Brain pericyte (primary cell): Measurements from ENCODE around the gene NMU.
"Not testable (repeated sequence)": the region's sequence is repeated elsewhere in the genome, so short reads cannot be mapped to it uniquely, and the experiment has no call there.

Experiments used
- DNase-seq: peaks from one replicate; pipeline ENCODE4 v3.0.0-alpha.2; 2012; ENCODE audit warnings: low read depth, low spot score

Gene NMU

DNA sequence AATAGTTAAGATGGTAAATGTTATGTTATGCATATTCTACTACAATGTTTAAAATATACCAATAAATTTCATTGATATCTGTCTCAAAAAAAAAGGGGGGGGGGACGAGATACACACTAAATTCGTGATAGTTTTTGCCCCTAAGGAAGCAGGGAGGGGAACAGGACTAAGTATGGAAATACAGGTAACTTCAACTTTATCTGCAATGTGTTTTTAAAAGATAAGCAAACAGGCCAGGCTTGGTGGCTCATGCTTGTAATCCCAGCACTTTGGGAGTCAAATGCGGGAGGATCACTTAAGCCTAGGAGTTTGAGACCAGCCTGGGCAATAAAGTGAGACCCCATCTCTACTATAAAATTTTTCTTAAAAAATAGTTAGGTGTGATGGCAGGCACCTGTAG is 76.0 kb downstream of the NMU start:
- no peak for DNase-seq

GRCh38 chr4:55554453-55555030 is 81.6 kb downstream of the NMU start:
- DNase-seq = no peak

DNA sequence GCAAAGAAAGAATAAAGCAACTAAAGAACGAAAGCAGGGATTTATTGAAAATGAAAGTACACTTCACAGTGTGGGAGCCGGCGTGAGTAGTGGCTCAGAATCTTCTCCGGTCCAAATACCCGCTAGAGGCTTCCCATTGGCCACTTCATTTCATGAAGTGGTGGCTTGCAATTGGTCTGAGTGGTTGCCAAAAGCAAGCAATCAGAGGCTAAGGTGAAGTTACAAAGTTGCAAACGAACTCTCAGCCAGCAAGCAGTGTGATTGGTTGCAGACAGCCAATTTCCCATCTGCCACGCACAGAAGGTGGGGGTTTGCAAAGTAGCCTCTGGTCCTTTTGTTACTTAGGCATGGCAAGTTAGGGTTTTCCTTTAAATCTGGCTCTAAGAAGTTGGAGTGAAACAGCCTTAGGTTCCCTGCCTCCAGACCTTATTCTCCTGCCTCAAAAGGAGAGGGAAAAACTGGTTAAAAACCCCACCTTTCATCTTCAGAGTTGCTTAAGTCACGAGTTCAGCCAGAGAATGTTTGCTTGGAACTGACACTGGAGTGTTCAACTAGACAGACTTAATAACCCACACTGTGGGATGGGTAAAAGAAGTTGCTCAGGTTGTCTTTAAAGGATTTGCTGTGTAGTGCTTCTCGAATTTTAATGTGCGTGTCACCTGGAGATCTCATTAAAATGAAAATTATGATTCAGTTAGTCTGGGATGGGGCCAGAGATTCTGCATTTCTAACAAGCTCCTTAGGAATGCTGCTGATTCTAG is 82.5 kb downstream of the NMU start:
- no peak for DNase-seq

DNA sequence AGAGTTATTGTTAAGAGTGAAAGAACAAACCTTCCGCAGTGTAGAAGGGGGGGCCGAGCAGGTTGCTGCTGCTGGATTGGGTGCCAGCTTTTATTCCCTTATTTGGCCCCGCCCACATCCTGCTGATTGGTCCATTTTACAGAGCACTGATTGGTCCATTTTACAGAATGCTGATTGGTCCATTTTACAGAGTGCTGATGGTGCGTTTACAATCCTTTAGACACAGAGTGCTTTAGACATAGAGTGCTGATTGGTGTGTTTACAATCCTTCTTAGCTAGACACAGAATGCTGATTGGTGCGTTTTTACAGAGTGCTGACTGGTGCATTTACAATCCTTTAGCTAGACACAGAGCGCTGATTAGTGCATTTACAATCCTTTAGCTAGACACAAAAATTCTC is 84.1 kb downstream of the NMU start:
- DNase-seq = not testable (repeated sequence)

GRCh38 chr4:55549888-55550287 is 86.2 kb downstream of the NMU start:
- DNase-seq = no peak

DNA sequence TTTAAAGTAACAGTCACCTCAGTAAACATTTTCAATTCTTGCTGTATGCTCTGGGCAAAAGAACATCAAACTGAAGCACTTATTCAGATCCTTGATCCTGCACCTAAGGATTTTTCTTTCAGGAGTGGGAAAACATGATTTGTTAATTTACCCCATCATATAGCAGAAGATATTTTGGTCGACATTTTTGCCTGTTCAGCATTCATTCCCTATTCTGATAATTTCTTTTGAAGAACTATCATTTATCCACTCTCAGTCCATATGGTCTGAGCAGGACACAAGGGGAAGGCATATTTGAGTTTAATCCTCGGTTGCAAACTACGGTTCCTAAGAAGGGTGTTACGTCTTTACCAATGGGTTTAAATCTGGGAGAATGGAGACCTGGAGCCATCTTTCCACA is 88.2 kb downstream of the NMU start:
- no peak for DNase-seq

GRCh38 chr4:55547466-55547770 is 88.7 kb downstream of the NMU start:
- peak; percentile 13 for DNase-seq

- DNase-seq = peak; percentile 63
Measured at GRCh38 chr4:55546756-55547465, 89.2 kb downstream of the NMU start, which contains the start of gene CLOCK. TSS of gene CLOCK (minus strand) at chr4:55546909. CDS start at chr4:55482785, 64,124 bp downstream.

DNA sequence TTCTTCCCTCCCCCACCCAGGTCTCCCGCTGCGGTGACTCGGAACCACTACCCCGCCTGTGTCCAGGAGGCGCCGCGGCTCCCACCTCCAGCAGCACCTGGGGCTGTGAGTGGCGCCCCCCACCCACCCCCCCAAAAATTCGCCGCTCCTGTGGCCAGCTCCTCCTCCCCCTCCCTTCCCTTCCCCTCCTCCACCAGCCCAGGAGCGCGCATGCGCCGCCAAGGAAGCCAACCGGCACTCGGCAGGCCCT is 89.7 kb downstream of the NMU start:
- no peak for DNase-seq

GRCh38 chr4:55545641-55546505 is 90.2 kb downstream of the NMU start:
- no peak for DNase-seq
